Activated CD4-positive, alpha-beta T cell treated with anti-CD3 and anti-CD28 coated beads for 24 hours (primary cell): ENCODE results near the gene NRG3.
"Not testable (repeated sequence)": the region's sequence is repeated elsewhere in the genome, so short reads cannot be mapped to it uniquely, and the experiment has no call there.

ENCODE experiments used
- DNase-seq, 2 donors: peaks; one replicate each; pipeline ENCODE4 v3.0.0-alpha.2; 2020; ENCODE audit warnings: low read depth in 2 of 2

Gene NRG3

DNA sequence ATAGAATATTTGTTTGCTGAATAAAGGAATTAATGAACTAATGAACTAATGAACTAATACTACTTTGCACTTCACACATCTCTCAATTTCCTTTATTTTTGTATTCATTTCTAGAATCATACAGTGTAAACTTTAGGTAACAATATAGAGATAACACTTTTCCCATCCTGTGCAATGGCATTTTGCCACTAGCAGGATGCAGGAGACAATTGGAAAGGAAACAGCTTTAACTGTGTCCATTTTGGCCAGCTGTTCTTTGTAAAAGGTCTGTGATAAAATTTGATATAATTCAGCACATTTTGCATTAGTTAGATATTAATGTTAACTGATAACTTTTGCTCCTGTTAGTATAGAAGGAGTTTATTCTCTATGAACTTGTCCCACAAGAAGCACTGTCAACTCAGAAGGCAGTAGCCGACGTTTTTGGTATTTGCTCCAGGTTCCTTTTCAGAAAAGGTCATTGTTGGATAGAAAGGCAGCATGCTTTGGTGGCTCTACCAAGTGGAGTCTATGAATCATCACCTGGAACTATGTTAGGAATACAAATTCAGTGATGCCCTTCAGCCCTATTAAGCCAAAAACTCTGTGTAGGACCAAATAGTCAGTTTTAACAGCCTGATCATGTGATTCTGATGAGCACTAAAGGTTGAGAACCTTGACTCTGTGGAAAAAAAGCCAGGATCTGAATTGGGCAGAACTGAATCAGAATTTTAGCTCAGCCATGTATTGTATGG, 86.6 kb downstream of the NRG3 start:
- DNase-seq = no peak

DNA sequence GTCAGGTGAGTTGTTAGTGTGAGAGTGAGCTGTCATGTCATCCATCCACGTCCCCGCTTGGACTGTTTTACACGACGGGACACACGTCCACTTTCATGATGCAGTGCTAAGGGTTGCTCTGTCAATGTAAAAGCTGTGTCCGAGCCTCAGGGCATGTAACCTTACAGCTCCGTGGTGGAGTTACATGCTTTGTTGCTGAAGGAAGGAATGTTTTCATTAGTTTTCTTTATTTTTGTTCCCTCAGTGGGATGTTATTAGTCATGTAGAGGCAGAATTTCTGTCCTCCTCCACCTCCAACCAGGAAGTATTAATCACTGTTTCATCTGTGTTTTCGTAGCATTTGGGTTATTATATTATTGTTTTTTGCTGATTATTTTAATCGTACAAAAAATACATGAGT, 88.6 kb downstream of the NRG3 start:
- no peak for DNase-seq

- no peak for DNase-seq
These were observed 92.7 kb downstream of the NRG3 start for GRCh38 chr10:81967716-81968115.

DNA sequence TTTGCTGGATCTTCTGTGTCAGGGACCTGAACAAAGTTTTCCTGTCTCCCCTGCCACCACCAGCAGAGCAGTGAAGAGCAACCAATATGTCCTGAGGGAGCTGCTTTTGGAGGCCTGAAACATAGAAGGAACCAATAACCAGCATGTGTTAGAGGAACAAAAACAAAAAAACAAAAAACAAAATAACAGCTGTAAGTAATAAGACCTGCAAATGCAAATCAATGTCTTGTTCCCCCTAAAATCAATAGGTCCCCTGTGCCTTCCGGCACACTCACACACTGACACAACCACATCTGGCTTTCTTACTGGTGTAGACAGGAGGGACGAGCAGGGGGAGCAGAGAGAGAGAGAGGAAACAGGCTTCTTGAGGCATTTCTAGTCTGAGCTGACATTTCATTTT, 94.1 kb downstream of the NRG3 start:
- no peak for DNase-seq

DNA sequence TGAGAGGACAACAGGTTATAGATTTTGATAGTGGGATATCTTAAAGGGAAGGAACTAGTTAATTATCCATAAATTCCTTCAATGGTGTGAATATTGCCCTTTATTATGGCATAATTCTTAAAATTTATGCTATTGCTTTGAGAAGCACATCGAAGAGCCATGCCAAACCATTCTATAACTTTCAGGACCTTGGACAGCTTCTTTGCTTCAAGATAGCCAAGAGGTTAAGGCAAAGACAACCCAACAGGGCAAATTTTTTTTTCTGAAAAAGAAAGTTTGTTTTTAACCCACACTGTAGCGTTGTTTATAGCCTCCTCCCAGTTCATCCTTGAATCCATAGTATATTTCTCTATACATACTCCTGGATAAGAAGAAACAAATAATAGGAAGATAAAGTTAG, 103.2 kb downstream of the NRG3 start:
- no peak for DNase-seq

GRCh38 chr10:81981724-81982123, 106.7 kb downstream of the NRG3 start:
- DNase-seq = no peak

- DNase-seq = no peak
These were observed 109.4 kb downstream of the NRG3 start for GRCh38 chr10:81984428-81984827.

DNA sequence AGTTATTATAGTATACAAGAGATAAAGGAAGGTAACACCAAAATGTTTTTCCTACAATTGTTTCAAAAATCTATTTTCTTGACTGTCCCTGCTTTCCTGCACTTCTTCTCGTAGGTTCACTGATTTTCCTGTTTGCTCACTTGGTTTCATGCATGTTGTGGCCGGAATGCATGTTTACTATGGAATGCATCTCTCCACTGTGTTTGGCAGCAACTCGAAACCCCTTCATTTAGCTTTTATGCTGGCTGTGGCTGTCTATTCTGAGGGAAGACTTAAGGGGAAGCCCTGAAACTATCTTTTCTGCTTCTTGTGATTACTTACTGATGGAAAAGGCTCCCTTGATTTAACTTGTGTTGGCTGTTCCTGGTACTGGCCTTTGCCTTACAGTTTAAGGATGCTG, 120.3 kb downstream of the NRG3 start:
- DNase-seq = no peak

- no peak for DNase-seq
These were observed 121.9 kb downstream of the NRG3 start for GRCh38 chr10:81996927-81997326.

GRCh38 chr10:82020999-82021398, 146.0 kb downstream of the NRG3 start:
- no peak for DNase-seq

- DNase-seq = no peak
These were observed 152.7 kb downstream of the NRG3 start for GRCh38 chr10:82027711-82028110.

DNA sequence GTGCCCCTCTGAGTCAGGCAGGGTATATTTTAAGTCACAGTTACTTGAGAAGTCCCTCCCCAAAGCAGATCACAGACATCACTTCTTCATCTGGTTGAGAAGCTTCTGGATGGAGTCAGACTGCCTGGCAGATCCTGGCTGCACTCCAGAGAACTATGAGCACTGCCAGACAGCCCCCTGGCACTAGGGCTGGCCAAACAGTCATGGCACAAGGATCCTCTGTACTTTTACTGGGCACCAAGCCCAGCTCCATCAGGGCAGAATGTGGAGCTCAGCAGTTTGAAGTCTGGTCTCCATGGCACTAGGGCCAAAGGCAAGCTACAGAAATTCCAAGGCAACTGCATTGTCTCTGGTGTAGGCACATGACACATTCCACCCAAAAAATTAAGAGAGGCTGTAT, 162.1 kb downstream of the NRG3 start:
- no peak for DNase-seq

DNA sequence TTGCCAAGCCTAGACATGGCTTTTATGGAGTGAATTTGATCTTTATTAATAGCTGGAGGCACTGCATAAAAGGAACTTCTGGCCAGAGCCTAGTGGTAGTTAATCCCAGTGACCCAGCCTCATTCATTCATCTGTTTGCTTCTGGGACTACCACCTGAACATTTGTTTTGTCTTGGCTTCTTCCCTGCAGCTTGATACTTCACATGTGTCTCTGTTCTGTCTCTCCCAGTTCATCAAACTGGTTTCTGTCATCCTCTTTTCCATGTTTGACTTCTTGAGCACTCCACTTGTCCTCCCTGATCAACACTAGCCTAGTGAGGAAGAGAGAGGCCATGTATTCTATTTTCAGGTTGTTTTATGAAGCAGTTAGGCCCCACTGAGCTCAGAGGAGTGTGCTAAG, 163.6 kb downstream of the NRG3 start:
- DNase-seq = no peak

DNA sequence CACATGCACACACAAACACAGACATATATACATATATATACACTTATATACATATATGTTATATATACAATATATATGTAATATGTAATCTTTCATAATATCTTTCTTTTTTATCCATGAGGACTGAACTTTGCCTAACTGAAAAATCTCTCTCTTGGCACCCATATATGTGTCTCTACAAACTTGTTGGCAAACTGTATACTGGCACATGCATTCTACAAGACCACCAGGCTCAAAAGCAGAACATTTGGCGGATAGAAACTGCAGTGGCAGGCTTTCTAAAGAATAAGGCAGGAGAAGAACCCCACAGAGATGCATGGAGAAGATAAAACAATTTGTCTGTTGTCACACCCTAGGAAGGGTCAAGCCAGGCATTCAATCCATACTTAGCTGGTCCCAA, 165.3 kb downstream of the NRG3 start:
- DNase-seq = no peak

DNA sequence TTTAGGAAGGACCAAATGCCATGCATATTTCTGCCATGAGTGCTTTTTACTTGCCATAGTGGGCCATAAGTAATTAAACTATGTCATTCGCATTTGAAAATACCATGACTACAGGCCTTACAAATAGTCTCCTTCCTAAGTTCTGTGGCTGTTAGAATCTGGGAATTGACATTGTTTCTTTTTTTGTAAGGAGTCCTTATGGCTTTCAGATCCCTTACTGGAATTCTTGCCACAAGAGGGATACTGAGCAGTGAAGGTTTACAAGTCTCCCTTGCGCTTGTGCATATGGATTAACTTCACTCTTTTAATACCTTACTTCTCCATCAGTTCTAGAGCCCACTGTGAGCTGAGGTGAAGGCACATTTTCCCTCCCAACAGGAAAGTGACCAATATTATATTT, 166.0 kb downstream of the NRG3 start:
- no peak for DNase-seq

DNA sequence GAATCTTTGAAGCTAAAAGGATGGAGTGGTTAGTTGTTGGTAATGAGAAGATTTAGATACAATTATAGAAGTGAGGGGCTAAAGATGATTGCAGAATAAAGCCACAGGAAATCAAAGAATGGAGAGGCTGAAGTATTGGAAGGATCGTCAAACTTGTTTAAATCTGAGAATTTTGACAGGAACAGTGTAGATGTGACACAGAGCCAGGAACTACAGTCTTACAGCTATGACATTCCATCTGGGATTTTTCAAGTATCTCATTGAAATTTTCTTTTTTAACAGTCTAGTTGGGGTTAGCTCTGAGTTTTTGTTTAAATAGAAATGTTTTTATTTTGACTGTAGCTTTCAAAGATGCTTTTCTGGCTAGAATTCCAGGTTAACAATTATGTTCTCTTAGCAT, 181.4 kb downstream of the NRG3 start:
- DNase-seq = no peak

GRCh38 chr10:82067192-82067591, 192.2 kb downstream of the NRG3 start:
- not testable (repeated sequence) for DNase-seq

DNA sequence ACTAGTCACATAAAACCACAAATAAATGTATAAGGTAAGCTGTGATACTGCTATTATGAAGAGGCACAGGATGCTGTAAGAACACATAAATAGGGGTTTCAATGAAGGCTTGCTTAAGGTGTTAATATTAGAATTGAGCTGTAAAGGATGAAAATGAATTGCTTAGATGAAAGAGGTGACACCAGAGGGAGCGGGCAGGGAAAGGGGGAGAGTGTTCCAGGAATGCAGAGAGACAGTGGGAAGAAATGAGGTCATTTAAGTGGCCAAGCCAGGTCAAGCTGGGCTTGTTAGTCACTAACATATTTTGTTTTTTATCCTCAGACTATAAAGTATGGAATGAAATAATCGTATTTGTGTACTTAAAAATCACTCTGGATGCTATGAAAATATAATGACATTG, 193.5 kb downstream of the NRG3 start:
- DNase-seq = no peak

GRCh38 chr10:82071231-82071630, 196.2 kb downstream of the NRG3 start:
- DNase-seq = no peak

DNA sequence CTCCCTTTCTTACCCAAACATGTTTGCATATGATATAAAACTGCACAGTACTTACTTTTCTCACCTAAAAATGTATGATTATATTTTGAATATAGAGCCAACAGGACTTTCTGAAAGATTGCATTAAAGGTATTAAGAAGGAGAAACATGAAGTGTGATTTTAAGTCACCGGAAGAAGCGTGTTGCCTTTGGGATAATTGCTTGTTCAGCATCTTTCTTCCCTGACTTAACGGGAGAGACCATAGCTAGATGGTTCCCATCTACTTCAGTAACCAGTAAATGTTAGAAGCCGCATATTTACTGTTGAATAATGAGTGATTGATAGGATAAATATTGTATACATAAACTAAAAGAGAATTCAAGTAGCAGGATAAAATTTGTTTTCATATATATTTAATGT, 197.1 kb downstream of the NRG3 start:
- DNase-seq = no peak

GRCh38 chr10:82075605-82076004, 200.6 kb downstream of the NRG3 start:
- DNase-seq = no peak

- no peak for DNase-seq
These were observed 209.5 kb downstream of the NRG3 start for GRCh38 chr10:82084496-82084895.

DNA sequence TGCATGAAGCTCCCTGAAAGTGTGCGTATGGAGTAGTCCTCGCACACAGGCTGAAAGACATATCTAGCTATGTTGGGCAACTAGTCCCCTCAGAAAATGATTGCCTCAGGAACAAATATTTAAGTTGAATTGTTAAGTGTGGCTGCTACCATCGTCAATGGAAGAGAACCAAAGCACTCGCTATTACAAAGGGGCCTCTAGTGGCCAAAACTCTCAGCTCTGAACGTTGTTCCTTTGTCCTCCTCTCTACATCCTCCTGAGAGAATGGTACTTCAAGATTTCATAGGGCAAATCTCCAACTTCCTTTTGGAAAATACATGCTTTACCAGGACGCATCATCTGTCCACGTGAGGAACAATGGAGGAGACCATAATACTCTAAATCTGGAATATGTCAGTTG, 209.9 kb downstream of the NRG3 start:
- no peak for DNase-seq

DNA sequence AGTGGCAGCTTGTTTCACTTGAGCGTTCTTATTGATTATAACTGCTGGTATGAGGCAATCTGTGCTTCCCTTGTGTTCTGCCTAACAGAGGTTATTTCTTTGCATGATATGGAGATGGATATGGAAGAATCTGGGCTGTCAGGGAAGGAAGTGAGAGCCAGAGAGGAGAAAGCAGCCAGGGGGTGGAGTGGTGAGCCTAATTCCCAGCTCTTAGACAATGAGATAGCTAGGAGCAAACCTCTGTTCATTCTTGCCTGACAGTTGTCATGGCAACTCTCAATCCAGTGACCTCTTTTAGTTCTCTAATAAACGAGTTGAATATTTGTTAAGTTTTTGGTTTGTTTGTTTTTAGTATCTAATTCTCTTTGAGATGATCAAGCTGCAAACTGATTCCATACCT, 214.3 kb downstream of the NRG3 start:
- no peak for DNase-seq
